Measurements from ENCODE around the gene CHST7. TPM values are rescaled to one million over a fixed set of nuclear protein-coding genes. Genes with fewer than 3 reads are reported as not detected.
A peak's percentile ranks its signal among the peaks of the same experiment; 100 is the strongest.

CHST7 gene
- total and polyA plus RNA-seq, 2 donors (not counting 1 experiment from before 2014, with no cell fraction given): 3.7 to 11.2 TPM

GRCh38 chrX:46630141-46630540 lies 56.6 kb downstream of the CHST7 start:
- Histone ChIP-seq H3K27me3 (ENCODE audit: control insufficient read depth, insufficient read depth, low read length) (no peaks in the 10 kb centered on the region), H3K9ac (ENCODE audit: insufficient read depth, low read length) (no peak overlapping the region), H3K79me2 (ENCODE audit: control insufficient read depth, insufficient read depth, low read length) (no peaks in the 10 kb centered on the region), H3K4me2 (ENCODE audit: extremely low read depth, insufficient read depth, low read length) (no peak overlapping the region), H3K9me3 (ENCODE audit: control insufficient read depth, insufficient read depth, low read depth, low read length) (no peaks in the 10 kb centered on the region), H4K20me1 (ENCODE audit: control insufficient read depth, extremely low read depth, insufficient read depth, low read length) (no peaks in the 10 kb centered on the region), H3K36me3 (ENCODE audit: control insufficient read depth, insufficient read depth, low read length) (no peaks in the 10 kb centered on the region), H3K4me3 (replicated peaks in 1 of 4; ENCODE audit: control extremely low read depth in 1 of 4, insufficient read depth in 1 of 4, low read depth in 3 of 4, low read length in 4 of 4) (no peak overlapping the region), H3K4me1 (ENCODE audit: control insufficient read depth, extremely low read depth, insufficient read depth, low read length) (peaks cover 23% of the 10 kb centered on the region), H3K27ac (ENCODE audit: insufficient read depth, low read length) (no peak overlapping the region), H2AFZ (ENCODE audit: low read length) (no peak overlapping the region)
- peak; percentile 24 to 45 for DNase-seq (ENCODE audit: low read depth in 2 of 2)
- TF ChIP-seq CTCF (conservative IDR thresholded peaks at IDR 0.05 in 1 of 2, IDR thresholded peaks at IDR 0.05 in 1 of 2; ENCODE audit: low read depth in 1 of 2, low read length in 2 of 2): no peak
- no peak for TF ChIP-seq EZH2 (IDR thresholded peaks at IDR 0.05; ENCODE audit: low read length, missing control alignments)

GRCh38 chrX:46634577-46634976 lies 61.0 kb downstream of the CHST7 start:
- Histone ChIP-seq H3K36me3 (ENCODE audit: control insufficient read depth, insufficient read depth, low read length) (no peaks in the 10 kb centered on the region), H3K79me2 (ENCODE audit: control insufficient read depth, insufficient read depth, low read length) (no peaks in the 10 kb centered on the region), H3K4me2 (ENCODE audit: extremely low read depth, insufficient read depth, low read length) (no peak overlapping the region), H3K9ac (ENCODE audit: insufficient read depth, low read length) (no peak overlapping the region), H3K4me3 (replicated peaks in 1 of 4; ENCODE audit: control extremely low read depth in 1 of 4, insufficient read depth in 1 of 4, low read depth in 3 of 4, low read length in 4 of 4) (no peak overlapping the region), H3K27ac (ENCODE audit: insufficient read depth, low read length) (no peak overlapping the region), H3K4me1 (ENCODE audit: control insufficient read depth, extremely low read depth, insufficient read depth, low read length) (peaks cover 8% of the 10 kb centered on the region), H3K27me3 (ENCODE audit: control insufficient read depth, insufficient read depth, low read length) (no peaks in the 10 kb centered on the region), H4K20me1 (ENCODE audit: control insufficient read depth, extremely low read depth, insufficient read depth, low read length) (no peaks in the 10 kb centered on the region), H3K9me3 (ENCODE audit: control insufficient read depth, insufficient read depth, low read depth, low read length) (no peaks in the 10 kb centered on the region), H2AFZ (ENCODE audit: low read length) (no peak overlapping the region)
- peak in 1 of 2 donors; percentile 38 for DNase-seq (ENCODE audit: low read depth in 2 of 2)
- TF ChIP-seq CTCF (conservative IDR thresholded peaks at IDR 0.05 in 1 of 2, IDR thresholded peaks at IDR 0.05 in 1 of 2; ENCODE audit: low read depth in 1 of 2, low read length in 2 of 2): no peak
- no peak for TF ChIP-seq EZH2 (IDR thresholded peaks at IDR 0.05; ENCODE audit: low read length, missing control alignments)

- Histone ChIP-seq H3K27me3 (ENCODE audit: control insufficient read depth, insufficient read depth, low read length) (no peaks in the 10 kb centered on the region), H3K4me3 (replicated peaks in 1 of 4; ENCODE audit: control extremely low read depth in 1 of 4, insufficient read depth in 1 of 4, low read depth in 3 of 4, low read length in 4 of 4) (no peak overlapping the region), H3K79me2 (ENCODE audit: control insufficient read depth, insufficient read depth, low read length) (no peaks in the 10 kb centered on the region), H3K4me2 (ENCODE audit: extremely low read depth, insufficient read depth, low read length) (no peak overlapping the region), H3K36me3 (ENCODE audit: control insufficient read depth, insufficient read depth, low read length) (no peaks in the 10 kb centered on the region), H2AFZ (ENCODE audit: low read length) (no peak overlapping the region), H3K27ac (ENCODE audit: insufficient read depth, low read length) (no peak overlapping the region), H3K9ac (ENCODE audit: insufficient read depth, low read length) (no peak overlapping the region), H3K9me3 (ENCODE audit: control insufficient read depth, insufficient read depth, low read depth, low read length) (no peaks in the 10 kb centered on the region), H4K20me1 (ENCODE audit: control insufficient read depth, extremely low read depth, insufficient read depth, low read length) (no peaks in the 10 kb centered on the region), H3K4me1 (ENCODE audit: control insufficient read depth, extremely low read depth, insufficient read depth, low read length) (peaks cover 2% of the 10 kb centered on the region)
- TF ChIP-seq EZH2 (IDR thresholded peaks at IDR 0.05; ENCODE audit: low read length, missing control alignments) (no peak), CTCF (conservative IDR thresholded peaks at IDR 0.05 in 1 of 2, IDR thresholded peaks at IDR 0.05 in 1 of 2; ENCODE audit: low read depth in 1 of 2, low read length in 2 of 2) (no peak)
- no peak for DNase-seq (ENCODE audit: low read depth in 2 of 2)
Observed at GRCh38 chrX:46635186-46635585, 61.6 kb downstream of the CHST7 start.

Measured in fibroblast of lung (primary cell).